ENCODE measurements around the gene DCTN4.

The DCTN4 gene

GRCh38 chr5:150670948-150671310 lies 87.9 kb downstream of the DCTN4 start:
- DNase-seq (ENCODE audit: low read depth): no peak

- no peak for DNase-seq (ENCODE audit: low read depth)
Observed at GRCh38 chr5:150670275-150670947, 88.4 kb downstream of the DCTN4 start.

- DNase-seq (ENCODE audit: low read depth): no peak
Observed at GRCh38 chr5:150665044-150665443, 93.8 kb downstream of the DCTN4 start.

DNA sequence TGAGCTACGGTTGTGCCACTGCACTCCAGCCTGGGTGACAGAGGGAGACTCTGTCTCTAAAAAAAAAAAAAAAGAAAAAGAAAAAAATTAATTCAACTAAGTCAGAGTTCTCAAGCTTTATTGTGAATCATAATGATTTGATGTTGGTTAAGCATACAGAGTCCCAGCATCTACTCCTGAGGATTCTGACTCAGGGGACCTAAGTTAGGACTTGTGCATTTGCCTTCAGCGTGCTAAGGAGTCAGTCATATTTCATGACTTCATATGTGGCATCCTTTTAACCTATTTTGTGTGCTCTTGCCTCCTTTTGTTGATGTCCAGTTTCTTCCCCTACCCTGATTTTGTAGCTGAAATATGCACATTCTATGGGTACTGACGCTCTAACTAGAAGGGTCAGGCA lies 94.9 kb downstream of the DCTN4 start:
- no peak for DNase-seq (ENCODE audit: low read depth)

- DNase-seq (ENCODE audit: low read depth): no peak
Observed at GRCh38 chr5:150662731-150663516, 95.9 kb downstream of the DCTN4 start.

- DNase-seq (ENCODE audit: low read depth): no peak
Observed at GRCh38 chr5:150661821-150662596, 96.8 kb downstream of the DCTN4 start.

GRCh38 chr5:150661086-150661485 lies 97.7 kb downstream of the DCTN4 start, which contains the start of gene MYOZ3:
MYOZ3 (plus strand) TSS chr5:150661251; CDS start chr5:150662942, 1,691 bp downstream.
- DNase-seq (ENCODE audit: low read depth): no peak

- DNase-seq (ENCODE audit: low read depth): no peak
Observed at GRCh38 chr5:150660108-150660831, 98.5 kb downstream of the DCTN4 start.

DNA sequence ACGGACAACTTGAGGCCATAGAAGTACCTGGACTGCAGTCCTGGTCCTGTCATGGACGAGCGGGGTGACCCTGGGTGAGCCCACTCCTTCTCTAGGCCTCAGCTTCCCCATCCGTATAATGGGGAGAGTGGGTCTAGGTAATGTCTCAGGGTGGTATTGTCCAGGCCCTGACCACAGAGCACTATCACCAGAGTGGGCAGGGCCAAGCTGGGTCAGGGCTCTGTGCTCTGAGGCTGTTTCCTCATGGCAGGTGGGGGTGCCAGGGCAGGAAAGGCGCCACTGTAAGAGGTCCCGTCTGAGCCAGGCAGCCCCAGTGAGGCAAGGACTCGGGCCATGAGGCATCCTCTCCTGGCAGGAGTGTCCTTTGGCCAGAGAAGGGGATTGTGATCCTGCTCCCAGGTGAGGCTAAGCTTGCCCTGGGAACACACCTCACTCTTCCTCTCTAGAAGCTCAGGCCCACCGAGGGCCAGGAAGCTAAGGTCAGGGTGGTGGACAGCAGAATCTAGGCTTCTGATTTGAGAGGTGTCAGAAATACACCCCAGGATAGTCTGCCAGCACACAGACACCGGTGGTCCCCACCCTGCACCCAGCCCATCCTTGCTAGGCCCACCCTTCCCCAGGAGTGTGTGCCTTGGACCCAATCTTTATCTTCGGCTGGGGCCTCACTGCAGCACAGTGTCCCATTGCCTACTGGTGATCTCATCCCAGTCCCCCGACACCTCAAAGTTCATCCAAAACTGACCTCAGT lies 99.3 kb downstream of the DCTN4 start:
- no peak for DNase-seq (ENCODE audit: low read depth)

DNA sequence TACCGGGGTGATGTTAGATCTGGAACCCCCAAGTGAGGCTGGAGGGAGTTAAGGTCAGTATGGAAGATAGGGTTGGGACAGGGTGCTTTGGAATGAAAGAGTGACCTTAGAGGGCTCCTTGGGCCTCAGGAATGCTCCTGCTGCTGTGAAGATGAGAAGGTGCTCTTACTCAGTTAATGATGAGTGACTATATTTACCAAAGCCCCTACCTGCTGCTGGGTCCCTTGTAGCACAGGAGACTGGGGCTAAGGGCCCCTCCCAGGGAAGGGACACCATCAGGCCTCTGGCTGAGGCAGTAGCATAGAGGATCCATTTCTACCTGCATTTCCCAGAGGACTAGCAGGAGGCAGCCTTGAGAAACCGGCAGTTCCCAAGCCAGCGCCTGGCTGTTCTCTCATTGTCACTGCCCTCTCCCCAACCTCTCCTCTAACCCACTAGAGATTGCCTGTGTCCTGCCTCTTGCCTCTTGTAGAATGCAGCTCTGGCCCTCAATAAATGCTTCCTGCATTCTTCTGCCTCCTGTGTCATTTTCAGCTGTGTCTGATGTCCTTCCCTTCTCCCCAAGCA lies 100.0 kb downstream of the DCTN4 start:
- DNase-seq (ENCODE audit: low read depth): no peak
